GM18517 (cell line): ENCODE results near the gene KISS1.
"Not testable (repeated sequence)": the region's sequence is repeated elsewhere in the genome, so short reads cannot be mapped to it uniquely, and the experiment has no call there.

ENCODE experiments used
- ATAC-seq: cut with Tn5 transposase; IDR thresholded peaks from one replicate; pipeline ENCODE4 v1.9.1; 2021; ENCODE audit warnings: mild to moderate bottlenecking, moderate library complexity; ENCODE audit not compliant: unreplicated experiment

Gene KISS1, protein sequence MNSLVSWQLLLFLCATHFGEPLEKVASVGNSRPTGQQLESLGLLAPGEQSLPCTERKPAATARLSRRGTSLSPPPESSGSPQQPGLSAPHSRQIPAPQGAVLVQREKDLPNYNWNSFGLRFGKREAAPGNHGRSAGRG

DNA sequence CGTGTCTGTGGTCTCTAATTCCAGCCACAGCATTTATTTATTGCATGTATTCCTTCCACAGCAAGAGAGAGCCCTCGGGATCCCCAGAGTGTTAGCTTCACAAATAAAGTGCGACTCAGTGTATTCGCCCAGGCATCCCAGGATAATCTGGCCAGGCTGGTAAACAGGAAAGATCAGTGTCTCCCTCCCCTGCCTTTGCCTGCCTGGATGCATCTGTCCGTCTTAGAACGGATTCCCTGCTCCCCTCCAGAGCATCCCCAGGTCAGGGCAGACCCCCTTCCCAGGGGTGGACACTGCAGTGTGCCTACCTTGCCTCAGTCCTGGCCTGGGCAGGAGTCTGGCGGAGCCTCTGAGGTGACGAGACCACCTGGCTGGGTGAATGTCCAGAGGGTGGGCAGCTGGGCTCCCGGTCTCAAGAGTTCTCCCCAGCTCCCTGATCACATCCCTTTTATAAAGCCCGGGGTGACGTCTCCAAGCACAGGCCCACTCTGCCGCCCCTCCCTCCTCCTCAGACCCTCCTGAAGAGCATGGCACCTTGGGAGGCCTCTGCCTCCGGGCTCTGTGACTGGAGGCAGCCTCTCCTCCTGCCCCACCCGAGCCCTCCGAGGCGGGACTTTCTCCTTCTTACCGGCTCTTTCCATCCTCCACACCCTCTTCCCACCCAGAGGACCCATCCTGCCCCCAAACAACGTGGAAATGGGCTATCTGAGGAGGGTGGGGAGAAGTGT is at the start of gene KISS1:
KISS1 (minus strand) TSS at position 424 of the 728 bp plus-strand sequence. CDS start 3,615 bp downstream, outside the sequence.
- no peak for ATAC-seq

DNA sequence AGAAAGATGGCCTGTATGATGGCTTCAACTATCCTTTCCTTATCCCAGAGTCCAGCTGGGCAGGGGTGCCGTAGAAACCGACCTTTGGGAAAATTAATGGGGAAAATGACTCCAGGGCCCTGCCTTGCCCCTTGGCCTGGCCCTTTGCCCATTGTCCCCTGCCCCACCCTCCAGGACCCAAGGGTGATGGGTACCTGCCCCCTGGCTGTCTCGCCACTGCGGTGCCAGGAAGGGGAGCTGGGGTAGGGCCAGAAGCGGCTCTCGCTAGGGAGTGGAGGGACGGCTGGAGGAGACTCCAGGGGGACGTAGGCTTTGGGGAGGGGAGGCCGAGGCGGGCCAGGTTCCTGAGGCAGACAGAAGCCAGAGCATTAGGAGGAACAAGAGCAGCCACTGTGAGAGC is 46.6 kb upstream of the KISS1 start:
- ATAC-seq = no peak

DNA sequence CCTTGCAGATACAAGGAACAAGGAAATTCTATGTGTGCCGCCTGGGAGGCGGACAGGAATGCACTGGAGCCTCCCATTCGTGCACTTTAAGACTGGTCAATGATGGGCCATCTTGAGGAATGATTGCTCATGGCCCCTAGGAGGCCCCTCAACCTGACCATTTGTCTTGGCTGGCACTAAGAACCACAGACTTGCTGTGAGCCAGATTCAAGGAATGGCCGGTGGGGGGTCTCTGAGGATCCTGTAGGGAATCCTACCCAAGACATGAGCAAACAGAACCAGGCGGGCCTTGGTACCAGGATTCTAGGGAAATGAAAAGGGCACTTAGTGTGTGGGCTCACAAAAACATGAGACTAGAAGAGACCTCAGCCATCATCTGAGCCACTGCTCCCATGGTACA is 45.6 kb upstream of the KISS1 start:
- ATAC-seq = no peak

- no peak for ATAC-seq
Measured at GRCh38 chr1:204241050-204241449, 44.8 kb upstream of the KISS1 start.

GRCh38 chr1:204240233-204240632 is 43.9 kb upstream of the KISS1 start:
- ATAC-seq = no peak

DNA sequence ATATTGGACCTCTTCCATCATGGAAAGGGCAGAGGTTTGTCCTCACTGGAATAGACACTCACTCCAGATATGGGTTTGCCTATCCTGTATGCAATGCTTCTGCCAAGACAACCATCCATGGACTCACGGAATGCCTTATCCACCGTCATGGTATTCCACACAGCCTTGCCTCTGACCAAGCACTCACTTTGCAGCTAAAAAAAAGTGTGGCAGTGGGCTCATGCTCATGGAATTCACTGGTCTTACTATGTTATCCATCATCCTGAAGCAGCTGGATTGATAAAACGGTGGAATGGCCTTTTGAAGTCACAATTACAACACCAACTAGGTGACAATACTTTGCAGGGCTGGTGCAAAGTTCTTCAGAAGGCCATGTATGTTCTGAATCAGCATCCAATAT is 43.1 kb upstream of the KISS1 start:
- ATAC-seq = not testable (repeated sequence)

DNA sequence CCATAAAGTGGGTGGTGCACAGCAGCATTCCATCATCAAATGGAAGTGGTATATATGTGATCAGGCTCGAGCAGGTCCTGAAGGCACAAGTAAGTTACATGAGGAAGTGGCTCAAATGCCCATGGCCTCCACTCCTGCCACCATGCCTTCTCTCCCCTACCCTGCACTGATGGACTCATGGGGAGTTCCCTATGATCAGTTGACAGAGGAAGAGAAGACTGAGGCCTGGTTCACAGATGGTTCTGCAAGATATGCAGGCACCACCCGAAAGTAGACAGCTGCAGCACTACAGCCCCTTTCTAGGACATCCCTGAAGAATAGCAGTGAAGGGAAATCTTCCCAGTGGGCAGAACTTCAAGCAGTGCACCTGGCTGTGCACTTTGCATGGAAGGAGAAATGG is 42.2 kb upstream of the KISS1 start:
- ATAC-seq = not testable (repeated sequence)

GRCh38 chr1:204237515-204237914 is 41.2 kb upstream of the KISS1 start:
- ATAC-seq = not testable (repeated sequence)

DNA sequence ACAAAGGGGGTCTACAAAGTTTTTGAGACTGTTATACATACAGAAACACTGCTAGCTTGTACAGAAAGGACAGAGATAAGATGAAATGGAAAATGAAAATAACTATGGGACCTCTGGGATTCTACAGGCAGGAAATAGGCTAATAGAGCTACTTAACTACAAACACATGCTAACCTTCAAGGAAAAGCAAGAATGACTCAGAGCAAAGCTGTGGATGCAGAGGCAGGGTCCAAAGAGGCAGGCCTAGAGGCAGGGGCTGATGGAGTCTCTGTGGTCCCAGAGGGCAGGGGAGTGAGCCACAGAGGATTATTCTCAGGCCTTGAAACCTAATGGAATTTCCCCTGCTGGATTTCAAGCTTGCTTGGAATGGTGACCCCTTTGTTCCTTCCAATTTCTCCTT is 36.2 kb upstream of the KISS1 start:
- ATAC-seq = no peak

DNA sequence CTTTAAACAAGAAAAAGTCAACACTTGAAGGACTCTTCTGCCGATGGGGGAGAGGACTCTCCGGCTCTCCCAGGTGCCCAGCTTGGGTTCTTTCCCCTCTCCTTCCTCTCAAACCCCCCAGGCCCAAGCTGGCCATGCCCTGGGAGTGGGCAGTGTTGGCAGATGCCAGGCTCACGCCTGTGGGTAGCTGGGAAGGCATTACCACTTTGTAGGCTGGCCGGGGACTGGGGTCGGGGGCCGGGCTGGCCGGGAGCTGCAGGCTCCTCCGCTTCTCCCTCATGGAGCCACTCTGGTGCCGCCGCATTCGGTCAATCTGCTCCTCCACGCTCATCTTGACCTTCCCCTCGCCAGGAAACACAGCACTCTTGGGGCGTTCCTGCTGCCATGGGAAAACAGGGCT is 33.9 kb upstream of the KISS1 start:
- ATAC-seq = no peak

DNA sequence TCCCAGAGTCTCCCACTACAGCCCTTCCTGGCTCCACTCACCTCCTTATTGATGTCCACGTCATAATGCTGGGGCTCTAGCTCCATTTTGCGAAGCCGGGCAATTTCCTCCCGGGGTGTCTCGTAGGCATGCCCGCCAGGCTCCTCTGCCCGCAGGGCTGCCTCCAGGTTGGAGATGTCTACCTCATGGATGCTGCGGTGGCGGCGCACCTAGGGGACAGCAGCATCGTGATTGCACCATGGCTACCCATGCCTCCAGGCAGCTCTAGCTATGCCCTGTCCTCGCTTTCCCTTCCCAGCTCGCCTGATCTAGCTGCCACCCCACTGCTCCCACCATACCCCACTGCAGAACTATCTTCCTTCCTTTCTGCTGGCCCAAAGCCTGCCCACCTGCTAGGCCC is 32.6 kb upstream of the KISS1 start:
- ATAC-seq = no peak

DNA sequence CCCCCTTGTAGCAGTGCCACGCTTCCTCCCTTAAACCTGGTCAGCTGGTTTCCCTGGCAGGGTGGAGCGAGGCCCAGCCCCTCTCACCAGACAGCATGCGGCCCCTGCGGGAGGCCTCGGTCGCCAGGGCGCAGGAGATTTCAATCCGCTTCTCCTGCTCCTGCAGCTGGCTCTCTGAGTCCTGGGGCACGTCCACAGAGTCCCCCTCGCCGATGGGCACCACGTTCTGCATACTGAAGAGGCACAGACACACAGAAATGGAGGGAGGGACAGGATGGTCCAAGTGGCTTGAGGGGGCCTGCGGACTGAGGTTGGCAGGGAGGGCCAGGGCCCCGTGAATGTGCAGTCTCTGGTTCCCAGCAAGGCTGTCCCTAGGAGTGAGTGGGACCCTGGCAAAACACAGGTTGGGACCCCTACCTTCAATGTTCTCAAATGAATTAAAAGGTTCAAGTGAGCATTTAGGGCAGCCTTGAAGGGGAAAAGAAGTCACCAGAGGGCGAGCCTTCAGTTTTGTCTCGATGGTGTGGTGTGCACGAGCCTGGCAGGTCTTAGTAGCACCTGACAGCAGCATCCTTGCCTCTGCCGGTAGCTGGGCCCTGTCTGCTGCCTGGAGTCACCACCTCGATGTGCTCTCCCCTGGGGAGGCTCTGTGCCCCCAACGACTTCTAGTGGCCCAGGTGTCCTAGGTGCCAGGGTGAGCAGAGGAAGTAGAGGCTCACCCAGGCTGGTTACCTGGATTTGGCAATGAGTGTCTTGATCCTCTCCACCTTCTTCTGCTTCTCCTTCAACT is 31.9 kb upstream of the KISS1 start:
- no peak for ATAC-seq

DNA sequence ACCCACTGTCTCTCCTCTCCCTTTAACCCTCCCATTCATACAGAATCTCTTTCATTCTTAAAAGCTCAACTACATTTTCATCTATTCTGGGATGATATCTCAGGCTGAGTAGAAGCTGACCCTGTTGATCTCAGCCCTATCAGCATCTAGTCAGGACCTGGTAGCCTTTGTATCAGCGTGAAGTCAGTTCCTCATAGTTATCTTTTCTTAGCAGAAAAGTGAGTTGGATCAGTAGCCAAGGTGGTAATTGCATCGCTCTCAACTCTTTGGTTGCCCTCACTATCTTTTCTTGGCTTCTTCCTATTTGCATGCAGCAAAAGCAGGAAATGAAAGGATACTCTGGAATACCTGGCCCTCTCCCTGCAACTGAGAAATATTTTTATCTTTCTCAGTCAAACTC is 31.1 kb upstream of the KISS1 start:
- no peak for ATAC-seq

- no peak for ATAC-seq
Measured at GRCh38 chr1:204225841-204226735, 29.8 kb upstream of the KISS1 start.

DNA sequence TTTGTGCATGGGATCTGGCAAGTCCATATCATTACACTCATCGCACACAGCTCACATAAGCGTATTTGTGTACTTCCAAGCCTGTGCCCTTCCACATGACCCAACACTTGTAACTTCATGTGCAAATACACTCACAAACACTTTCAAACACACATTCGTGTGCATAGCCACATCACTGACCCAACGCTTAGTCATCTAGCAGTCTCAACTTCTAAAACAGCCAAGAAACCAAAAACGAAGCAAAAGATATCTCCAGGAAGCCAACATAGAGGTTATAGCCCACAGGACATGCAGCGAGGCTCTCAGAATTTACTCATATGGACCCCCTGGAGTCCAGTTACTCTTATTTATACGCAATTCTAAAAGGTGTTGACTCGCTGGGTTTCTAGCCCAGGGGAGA is 28.4 kb upstream of the KISS1 start:
- no peak for ATAC-seq

DNA sequence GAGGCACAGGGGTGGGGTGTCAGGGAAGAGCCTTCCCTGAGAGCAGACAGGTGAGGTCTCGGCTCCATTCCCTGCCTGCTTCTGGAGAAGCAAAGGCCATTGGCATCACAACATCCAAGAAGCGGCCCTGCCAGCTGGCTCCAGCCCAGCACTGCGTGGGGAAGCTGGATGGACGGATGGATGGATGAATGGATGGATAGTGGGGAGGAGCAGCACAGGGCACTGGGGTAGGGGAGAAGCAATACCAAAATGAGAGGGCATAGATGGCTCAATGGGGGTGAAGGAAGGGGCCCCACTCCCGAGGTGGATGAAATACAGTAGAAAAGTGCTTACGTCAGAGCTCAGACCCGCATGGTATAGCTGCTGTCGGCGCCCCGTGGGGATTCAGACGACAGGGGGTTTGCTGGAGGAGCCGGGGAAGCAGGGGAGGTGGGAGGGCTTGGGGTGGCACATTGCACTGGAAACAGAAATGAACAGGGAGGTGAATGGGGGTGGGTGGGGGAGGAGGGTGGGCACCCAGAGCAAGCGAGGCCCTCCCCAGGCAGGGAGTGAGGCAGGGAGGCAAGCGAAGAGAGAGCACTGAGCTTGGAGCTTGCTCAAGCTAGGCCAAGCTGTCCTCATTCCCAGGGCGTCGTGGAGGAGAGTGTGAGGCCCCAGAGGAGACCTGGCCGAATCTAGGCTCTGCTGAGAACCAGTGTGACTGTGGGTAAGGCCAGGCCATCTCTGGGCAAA is 27.0 kb upstream of the KISS1 start:
- ATAC-seq = no peak

GRCh38 chr1:204222764-204223055 is 26.4 kb upstream of the KISS1 start:
- ATAC-seq = no peak

DNA sequence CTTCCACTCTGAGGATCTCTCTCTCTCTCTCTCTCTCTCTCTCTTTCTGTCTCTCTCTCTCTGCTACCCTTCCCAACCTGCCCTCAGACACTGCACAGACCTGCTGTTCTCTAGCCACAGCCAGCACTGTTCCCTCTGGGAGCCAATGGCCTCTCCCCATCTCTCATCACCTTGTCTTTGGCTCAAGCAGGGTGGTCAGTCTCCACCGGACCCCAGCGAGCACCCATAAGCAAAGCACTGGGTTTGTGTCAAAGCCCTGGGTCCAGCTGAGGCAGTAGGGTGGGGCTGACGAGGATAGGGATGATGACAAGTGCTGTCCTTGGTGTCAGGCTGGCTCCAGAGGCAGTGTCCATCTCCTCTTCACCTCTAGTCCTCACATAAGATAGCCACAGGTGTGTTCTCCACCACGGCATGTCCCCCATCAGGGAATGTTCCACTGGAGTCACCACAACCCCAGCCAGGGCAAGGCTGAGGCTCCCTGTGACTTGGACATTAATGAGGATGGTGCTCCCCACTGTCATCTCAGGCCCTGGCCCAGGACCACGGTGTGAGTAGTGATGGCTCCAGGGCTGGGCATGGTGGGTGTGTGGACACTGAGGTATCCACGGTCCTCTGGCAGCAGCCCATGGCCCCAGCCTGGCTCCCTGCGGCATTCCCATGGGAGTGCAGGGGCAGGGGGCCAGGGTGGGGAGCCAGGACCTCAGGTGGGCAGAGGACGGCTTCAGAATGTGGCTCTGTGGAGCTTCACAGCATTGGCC is 25.9 kb upstream of the KISS1 start:
- no peak for ATAC-seq

DNA sequence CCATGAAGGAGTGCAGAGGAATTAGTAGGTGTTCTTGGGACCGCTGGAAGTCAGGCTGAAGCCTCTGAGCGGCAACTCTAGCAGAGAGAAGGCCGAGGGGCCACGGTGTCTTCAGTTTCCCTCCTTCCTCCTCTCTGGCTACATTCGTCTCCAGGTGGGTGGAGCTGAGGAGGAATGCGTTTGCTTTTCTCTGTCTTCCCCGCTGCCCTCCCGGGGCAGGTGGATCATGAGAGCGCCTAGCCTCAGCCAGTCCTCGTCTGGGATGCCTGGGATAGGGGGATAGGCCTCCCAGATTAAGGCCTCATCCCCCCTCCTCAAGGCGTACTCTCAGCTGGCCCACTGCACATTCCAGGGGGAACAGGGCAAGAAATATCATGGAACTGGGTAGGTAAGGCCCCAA is 25.0 kb upstream of the KISS1 start:
- no peak for ATAC-seq
